Endometrium (tissue), 2 donors: Measurements from ENCODE around the gene TBX5.

Source experiments
- FAIRE-seq: peaks from 2 replicates; lab custom pipeline; 2012; peaks lifted over from hg19 to GRCh38; lab: Jason Lieb, UNC
- donor health status: control.
- donor health status: control.

The TBX5 gene

DNA sequence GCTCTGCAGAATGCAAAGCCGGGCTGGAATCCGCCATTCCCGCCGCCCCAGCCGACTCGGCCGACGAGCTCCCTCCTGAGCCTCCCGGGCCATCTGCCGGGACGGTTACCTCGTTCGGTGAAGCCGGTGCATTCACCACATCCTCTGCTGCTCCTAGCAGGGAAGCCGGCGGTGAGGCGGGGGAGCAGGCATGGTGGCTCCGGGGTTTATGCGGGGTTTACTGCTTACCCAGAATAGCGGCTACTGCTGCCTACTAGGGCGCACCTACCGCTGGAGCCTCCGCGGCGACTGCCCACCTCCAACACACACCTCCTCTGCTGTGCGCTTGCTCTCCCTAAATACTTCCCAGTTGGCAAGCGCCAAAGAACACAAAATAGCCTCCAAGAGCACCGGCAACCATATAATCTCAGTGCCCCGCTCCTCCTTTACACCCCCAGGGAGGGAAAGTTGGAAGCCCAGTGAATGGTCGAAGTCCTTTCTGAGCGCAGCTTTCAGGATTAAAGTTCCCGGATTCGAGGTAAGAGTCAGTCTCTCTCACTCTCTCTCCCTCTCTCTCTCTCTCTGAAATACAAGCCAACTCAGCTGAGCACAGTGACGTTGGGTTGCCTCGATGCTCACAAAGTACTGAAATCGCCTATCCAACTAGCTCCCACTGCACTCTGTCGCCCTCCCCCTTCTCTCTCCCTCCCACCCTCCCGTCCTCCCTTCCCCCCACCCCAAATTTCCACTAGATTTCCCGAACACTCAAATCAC, at the start of gene TBX5:
TSS of gene TBX5 (minus strand) at position 626 of the 753 bp plus-strand sequence. CDS start 2,246 bp downstream, outside the sequence.
- FAIRE-seq = no peak

DNA sequence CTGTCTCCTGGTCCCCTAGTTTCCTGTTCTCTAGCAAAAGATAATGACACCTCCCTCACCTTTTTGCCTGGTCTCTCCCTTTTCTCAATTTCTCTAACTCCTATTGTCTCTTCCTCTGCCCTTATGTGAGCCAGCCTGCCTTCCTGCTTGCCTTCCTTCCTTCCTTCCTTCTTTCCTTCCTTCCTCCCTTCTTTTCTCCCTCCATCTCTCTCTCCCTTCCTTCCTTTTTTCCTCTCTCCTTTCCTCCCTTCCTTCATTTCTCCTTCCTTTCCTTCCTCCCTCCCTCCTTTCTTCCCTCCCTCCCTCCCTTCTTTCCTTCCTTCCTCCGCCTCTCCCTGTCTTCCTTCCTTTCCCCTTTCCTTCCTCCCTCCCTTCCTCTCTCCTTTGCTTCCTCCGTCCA, 45.7 kb upstream of the TBX5 start:
- FAIRE-seq = no peak

DNA sequence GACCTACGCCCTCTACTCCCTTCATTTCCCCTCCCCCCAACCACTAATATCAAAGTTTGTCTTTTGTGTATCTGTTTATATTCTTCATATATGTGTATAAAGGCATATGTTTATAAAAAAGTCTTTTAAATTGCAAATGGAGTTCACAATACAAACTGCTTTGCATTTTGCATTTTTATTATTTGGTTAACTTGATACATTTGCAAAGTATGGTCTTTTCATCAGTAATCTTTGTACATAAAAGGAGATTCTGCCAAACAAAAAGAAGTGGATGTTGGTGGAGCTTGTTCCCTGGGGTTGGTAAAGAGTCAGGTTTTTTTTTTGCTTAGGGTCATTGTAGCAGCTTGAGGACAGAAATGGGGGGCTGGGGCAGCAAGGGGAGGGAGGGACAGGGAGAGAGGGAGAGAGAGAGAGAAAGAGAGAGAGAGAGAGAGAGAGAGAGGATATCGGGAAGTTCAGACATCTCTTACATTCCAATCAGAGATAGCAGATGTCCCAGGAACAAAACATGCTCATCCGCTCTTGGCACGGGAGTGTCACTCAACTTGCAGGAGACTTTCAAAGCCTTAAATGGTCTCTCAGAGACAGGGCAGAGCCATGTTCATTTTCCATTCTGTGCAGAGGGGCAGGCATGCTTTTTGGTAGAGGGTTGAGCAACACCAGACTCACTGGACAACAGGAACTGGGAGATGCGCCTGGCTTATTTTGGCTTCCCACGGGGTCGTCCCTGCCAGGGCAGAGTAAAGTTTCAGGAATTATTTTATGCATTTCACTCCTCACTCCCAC, 44.8 kb upstream of the TBX5 start:
- no peak for FAIRE-seq

DNA sequence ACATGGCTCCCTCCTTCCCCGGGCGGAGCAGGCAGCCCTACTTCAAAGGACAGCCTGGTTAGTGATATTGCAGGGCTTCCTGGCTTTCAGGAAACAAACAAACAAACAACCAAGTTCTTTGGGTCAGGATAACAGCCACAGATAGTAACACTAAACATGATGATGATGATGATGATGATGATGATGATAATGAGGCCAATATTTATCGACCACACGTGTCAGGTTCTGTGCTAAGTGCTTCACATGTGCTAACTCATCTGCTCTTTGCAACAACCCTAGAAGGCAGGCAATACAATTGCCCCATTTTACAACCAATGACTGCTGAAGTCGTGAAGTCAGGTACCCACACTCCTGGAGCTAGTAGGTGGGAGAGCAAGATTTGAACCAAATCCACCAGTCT, 44.1 kb upstream of the TBX5 start:
- FAIRE-seq = no peak

DNA sequence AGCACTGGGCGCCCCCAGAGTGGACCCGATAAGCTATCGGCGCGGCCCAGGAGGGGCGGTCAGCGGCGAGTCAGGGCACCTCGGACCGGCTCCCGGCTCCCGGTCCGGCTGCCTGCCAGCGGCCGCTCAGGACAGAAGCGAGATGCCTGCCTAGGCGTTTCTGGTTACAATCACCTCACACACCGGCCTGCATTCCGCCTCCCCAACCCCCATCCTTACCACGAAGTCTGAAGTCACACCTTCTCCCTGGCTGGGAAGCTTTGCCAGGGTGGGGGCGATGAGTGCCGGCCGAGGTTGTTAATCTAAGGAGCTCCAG, 42.6 kb upstream of the TBX5 start:
- FAIRE-seq = no peak

- FAIRE-seq = no peak
Measured at GRCh38 chr12:114447799-114448617, 42.1 kb upstream of the TBX5 start.

DNA sequence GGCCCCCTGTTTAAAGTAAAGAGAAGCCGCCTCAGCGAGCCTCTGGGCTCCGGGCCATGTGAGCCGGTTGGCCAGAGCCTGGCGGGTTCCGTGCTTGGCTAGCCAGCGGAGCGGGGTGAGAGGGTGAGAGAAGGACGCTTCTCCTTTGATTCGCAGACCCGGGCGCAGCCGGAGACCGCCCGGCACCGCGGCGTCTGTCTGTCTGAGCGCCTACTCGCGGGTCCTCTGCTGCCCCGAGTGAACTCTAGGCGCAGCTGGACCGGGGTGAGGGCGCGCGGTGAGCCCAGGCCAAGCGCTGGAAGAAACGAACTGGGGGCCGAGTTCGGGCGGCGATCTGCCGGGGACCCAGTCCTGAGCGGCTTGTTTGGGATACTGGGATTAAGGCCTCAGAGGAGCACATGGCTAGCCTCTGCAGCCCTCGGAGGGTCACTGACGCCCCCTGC, 41.4 kb upstream of the TBX5 start:
- FAIRE-seq = no peak

DNA sequence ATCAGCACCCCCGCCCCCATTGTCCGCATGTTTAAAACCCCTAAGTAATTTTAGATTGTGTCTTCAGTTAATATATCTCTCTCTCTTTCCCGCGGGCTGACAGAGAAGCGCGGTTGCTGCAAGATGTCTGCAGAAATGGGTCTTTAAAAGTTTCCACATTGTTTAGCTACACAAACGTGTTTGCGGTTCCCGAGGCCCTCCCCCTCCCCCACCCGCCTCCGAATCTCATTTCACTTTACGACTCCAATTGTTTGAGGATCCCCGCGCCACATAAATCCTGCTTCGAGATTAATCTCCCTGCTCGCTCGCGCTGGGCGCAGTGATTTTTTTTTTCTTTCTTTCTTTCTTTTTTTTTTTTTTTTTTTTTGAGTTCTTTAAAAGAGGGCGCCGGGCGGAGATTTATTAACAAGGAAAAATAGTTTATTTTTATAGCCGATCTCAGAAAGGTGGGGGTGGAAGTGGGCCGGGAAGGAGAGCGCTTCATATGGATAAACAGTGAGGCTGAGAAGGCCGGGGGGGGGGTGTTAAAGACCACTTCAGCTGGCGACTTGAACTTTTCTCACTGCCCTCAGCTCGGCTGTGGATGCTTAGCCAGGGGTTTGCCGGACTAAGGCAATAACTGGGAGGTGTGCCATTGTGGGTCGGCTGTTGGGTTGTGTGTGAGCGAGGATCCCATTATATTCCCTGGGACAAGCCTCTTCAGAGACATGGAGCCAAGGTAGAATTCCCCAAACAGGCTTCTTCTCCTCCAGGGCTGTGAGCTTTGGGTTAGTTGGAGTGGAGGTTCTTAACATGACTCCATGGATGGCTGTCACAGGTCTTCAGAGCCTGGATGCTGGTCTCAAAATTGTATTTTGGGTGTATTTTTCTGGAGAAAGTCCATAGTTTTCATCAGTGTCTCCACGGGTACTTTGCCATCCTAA, 39.7 kb upstream of the TBX5 start:
- FAIRE-seq = no peak

DNA sequence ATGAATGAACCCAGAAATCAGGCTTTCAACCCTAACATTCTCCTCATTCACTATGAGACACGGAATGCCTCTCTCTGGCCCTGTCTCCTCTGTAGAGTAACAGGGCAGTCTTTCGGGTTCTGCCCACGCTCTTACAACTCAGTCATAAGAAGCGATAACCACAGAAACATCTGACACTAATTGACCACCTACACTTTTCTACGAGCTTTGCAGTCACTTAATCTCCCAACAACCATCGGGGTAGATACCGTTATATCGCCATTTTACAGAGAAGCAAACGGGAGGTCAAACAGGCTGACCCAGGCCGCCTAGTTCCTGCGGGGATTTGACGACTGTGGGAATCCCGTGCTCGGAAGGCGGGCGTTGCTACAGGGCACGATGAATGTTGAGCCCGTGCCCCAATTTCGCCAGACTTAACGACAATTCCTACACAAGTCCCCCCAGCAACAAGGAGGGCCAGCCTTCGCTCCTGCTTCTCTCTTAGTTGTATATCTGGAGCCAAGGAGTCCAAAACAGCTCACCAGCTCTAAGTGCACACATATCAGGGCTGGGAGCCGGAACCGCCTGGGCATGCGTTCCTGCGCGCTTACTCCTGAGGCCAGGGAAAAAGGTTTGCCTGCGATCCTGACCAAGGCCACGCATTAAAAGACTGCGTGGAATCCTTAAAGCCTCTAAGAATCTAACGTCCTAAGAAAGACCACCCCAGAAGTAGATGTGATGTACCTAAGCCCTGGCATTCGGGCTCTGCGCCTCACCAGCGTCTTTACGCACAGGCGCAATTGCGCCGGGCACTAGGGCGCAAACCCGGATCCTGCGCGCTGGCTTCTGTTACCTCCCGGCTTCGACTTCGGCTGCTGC, 38.7 kb upstream of the TBX5 start:
- no peak for FAIRE-seq

- FAIRE-seq = no peak
Measured at GRCh38 chr12:114443607-114444421, 37.9 kb upstream of the TBX5 start.

DNA sequence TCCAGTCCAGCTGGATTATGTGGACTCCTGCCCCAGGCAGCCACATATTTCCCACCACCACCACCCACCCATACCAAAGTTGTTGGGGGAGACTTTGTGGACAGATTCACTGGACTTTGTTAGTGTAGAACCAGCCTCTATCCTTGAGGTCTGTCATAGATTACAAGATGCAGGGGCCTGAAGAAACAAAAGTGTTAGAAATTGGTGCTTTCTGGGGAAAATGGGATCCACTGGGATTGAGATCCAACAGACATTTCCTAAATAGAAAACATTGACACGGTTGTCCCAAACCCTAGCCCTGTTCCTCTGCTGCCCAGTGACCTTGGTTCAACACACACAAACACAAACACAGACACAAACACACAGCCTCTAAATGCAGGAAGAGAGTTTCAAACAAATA, 36.6 kb upstream of the TBX5 start:
- no peak for FAIRE-seq

DNA sequence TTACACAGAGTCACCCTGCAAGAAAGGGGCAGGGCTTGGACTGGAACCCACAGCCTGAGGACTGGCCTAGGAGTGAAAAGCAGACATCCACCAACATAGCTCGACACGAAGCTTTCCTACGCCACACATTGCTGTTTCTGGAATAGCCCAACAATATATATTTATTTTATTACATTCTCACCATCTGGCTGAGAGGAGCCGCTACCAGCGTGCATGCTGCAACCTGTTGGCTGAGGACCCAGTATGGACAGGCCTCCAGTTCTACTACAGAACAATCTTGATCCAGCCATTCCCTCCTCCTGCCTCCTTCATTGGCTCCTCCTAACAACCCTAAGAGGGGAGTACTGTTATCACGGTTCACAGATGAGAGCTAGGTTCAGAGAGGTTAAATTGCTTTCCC, 35.6 kb upstream of the TBX5 start:
- no peak for FAIRE-seq

GRCh38 chr12:114441039-114441383, 35.1 kb upstream of the TBX5 start:
- FAIRE-seq = no peak

- FAIRE-seq = no peak
Measured at GRCh38 chr12:114440270-114441038, 34.5 kb upstream of the TBX5 start.

DNA sequence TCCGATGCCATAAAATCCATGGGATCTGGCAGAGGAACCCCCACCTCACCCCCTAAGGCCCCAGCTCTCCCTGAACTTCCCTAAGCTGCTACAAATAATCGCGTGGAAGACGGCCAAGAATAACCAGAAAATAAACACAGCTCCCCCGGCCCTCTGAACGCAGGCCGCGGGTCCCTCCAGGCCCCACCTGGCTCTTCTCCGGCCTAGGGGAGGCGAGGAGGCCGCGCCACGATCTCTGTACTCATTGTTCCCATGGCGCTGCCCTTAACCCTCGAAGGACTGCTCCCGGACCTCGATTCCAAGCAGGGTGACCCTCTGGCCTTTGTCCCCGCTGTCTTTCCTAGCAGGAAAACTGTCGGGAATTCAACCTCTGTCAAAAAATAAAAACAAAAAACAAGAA, 33.9 kb upstream of the TBX5 start:
- no peak for FAIRE-seq

DNA sequence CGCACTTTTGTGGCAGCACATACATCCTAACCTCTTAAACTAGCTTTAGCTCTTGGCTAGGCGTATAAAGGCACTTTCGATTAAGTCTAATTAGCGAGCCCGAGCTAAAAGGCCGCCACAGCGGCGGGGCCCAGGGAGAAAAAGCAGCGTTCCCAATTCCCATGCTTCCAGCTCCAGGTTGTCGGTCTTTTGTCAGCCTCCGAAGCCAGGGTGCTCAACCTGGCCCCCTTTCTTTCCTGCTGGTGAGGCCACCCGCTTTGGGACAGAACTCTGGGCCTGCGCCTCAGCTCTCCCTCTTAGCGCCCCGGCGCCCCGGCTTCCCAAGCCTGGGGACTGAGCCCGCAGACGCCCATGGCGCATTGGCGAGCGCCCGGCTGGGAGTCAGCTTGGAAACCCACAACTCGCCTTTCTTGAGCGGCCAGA, 33.3 kb upstream of the TBX5 start:
- FAIRE-seq = no peak

GRCh38 chr12:114438635-114439256, 32.8 kb upstream of the TBX5 start:
- FAIRE-seq = no peak

DNA sequence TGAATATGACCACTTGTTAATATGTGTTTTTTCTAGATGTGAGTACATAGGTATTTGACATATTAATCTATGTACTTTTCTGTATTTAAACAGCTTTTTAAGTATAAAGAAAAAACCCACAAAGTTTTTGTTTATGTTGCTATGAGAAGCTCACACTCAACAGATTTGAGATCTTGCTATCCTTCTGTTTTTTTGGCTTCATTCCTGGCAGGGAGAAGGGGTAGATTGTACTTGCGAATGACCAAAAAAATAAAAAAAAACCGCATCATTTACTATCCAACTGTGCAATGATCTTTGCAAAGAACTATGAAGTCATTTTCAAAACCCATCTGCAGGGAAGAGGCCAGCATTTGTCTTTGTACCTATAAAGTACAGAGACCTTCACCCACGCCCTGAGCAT, 28.4 kb upstream of the TBX5 start:
- FAIRE-seq = no peak

DNA sequence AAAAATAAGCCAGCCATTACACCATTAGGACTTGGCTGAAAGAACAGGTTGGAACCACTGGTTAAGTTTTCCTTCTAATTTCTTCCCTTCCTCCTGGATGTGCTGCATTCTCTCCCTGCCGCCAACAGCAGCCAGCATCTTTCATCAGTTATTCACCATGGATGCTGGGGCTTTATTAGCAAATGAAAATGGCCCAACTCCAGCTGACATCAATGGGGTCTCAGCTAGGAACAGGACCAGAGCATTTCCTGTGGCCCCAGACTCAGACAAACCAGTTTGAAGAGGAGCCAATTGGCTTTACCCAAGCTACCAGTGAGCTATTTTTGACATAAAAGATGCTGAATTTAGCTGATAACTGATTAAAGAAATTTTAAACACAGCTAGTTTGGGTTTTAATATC, 26.0 kb upstream of the TBX5 start:
- no peak for FAIRE-seq
